AG04450 (cell line): ENCODE measurements around the gene LAMA4. TPM values are rescaled to one million over a fixed set of nuclear protein-coding genes. Genes with fewer than 3 reads are reported as not detected.
A peak's percentile ranks its signal among the peaks of the same experiment; 100 is the strongest.

ENCODE experiments used
- CTCF ChIA-PET: fragments of 300-600, 350-600 bp; formaldehyde crosslinking; extraction: SDS; loops from one replicate; lab custom pipeline; 2022; ENCODE audit warnings: antibody characterized with exemption, inconsistent platforms; lab: Charles Lee
- POLR2A ChIA-PET: fragments of 350-600 bp; formaldehyde crosslinking; extraction: SDS; loops from one replicate; lab custom pipeline; 2021; ENCODE audit warnings: antibody characterized with exemption, inconsistent platforms; lab: Yijun Ruan, JAX
- DNase-seq: peaks from one replicate; pipeline ENCODE4 v3.0.0-alpha.2; 2011; ENCODE audit warnings: low read depth, low spot score
- H3K27ac ChIP-seq: one replicate; pipeline ENCODE4 v1.5.1; 2012; ENCODE audit warnings: low read depth, low read length, control low read depth
- H3K27me3 ChIP-seq: one replicate; pipeline ENCODE4 v1.6.0; 2012; ENCODE audit warnings: low read length; ENCODE audit not compliant: control insufficient read depth, insufficient read depth
- H3K4me3 ChIP-seq: 2 replicates; pipeline ENCODE4 v1.5.1; 2011; ENCODE audit warnings: mild to moderate bottlenecking, low read depth, low read length, control low read depth
- H3K9me3 ChIP-seq: 2 replicates; pipeline ENCODE4 v1.5.1; 2012; ENCODE audit warnings: low read length; ENCODE audit not compliant: control insufficient read depth, insufficient read depth
- polyA plus RNA-seq: library from polyadenylated mRNA; depleted of rRNA; stranded (reverse); fragments of >200 nt; gene quantifications from 2 replicates; pipeline ENCODE4 v1.2.3, GENCODE V29; 2011
- TF ChIP-seq, protein P1 (sequence below): IDR thresholded peaks from 2 replicates; pipeline ENCODE4 v1.5.1; 2011; ENCODE audit warnings: low read depth, low read length, control low read depth, inconsistent platforms

The LAMA4 gene
- polyA plus RNA-seq, 1 experiment = 246 TPM

DNA sequence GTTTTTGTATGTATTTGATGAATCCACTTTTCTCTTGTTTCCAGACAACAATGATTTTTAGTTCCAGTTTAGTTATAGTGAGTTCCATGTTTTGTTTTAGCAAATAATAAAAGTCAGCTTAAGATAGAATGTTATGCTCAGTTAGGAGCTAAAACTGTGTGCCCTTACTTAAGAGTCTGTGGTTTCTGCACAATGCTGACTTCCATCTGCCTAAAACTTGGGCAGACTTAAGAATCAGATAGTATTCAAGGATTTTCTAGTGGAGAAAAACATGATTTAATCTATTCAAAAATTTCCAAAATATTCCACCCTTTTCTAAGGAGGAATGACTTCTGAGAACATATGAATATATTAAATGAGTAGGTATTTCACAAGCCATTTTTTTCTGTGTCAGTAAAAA is 32.8 kb downstream of the LAMA4 start:
- H3K4me3 ChIP-seq = no peak overlapping the region
- TF ChIP-seq, protein P1, sequence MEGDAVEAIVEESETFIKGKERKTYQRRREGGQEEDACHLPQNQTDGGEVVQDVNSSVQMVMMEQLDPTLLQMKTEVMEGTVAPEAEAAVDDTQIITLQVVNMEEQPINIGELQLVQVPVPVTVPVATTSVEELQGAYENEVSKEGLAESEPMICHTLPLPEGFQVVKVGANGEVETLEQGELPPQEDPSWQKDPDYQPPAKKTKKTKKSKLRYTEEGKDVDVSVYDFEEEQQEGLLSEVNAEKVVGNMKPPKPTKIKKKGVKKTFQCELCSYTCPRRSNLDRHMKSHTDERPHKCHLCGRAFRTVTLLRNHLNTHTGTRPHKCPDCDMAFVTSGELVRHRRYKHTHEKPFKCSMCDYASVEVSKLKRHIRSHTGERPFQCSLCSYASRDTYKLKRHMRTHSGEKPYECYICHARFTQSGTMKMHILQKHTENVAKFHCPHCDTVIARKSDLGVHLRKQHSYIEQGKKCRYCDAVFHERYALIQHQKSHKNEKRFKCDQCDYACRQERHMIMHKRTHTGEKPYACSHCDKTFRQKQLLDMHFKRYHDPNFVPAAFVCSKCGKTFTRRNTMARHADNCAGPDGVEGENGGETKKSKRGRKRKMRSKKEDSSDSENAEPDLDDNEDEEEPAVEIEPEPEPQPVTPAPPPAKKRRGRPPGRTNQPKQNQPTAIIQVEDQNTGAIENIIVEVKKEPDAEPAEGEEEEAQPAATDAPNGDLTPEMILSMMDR = no peak
- no peak for DNase-seq
- no peak overlapping the region for H3K27ac ChIP-seq
- CTCF ChIA-PET = interaction anchor here (0.6 to 1.0 kb wide), 2 partner anchors 13 to 96 kb away, joined by 3 read pairs; no protein-coding TSS in a partner anchor
- no peaks in the 10 kb centered on the region for H3K27me3 ChIP-seq
- no peaks in the 10 kb centered on the region for H3K9me3 ChIP-seq
- POLR2A ChIA-PET = interaction anchor here (1.0 to 2.8 kb wide), 9 partner anchors 11 to 78 kb away, joined by 3 to 20 read pairs (median 7); no protein-coding TSS in a partner anchor

DNA sequence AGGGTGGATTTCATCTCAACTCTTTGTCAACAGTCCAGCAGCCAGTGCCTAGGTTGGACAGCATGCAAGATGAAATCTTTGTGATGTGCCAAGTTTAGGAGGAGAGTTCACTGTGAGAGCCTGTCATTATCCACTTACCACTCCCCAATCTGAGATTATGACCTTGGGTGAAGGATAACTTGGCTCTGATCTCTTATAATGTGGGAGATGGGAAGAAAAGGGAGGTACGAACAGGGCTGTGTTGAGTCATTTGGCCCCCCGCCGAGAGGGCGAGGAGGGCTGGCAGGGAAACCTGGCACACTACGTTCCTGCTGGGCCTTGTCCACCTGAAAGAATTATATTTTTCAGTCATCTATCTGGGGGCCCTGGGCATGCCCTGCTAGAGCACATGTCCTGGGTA is 35.8 kb downstream of the LAMA4 start:
- ChIA-PET CTCF (interaction anchor here (0.5 kb wide), 1 partner anchor 63 kb away, joined by 3 read pairs; no protein-coding TSS in a partner anchor), POLR2A (no interaction called here)
- Histone ChIP-seq H3K9me3 (no peaks in the 10 kb centered on the region), H3K27ac (no peak overlapping the region), H3K27me3 (no peaks in the 10 kb centered on the region), H3K4me3 (no peak overlapping the region)
- DNase-seq = no peak
- TF ChIP-seq, protein P1 = no peak

DNA sequence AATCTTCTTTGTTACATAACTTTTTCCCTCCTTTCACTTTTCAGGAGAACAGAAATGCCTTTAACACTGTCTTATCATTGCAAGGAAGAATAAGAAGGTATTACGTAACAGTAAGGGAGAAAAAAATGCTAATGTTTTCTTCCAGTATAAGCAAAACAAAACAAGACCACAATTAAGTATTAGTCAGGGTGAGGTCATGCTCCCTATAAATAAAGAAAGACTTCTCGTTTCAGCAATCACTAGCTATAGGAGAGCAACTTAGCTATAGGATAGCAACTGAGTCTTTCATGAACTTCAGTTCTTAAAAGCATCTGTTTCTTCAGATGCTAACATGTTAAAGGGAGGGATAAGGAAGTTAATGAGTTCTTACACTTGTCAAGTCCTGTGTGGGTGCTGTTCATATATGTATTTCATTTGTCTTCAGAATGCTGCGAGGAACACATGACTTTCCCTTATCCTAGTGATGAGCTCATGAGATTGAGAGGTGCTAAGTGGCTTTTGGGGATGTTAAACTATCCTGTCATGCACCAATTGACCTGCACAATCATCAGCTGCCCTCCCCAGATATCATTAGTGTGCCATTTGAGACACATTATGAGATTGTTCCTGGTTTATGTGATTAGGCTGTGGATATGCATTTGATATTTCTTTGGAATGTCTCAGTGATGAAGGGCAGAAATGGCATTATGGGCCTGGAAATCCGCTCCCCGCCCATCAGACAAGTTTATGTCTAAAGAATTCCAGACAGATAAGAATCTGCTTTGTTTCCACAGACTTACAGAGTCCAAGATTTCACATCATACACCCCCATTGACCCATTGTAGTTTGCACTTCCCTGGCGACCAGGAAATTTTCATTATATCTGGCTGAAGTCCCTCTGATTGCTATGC is 37.5 kb downstream of the LAMA4 start:
- Histone ChIP-seq H3K4me3 (no peak overlapping the region), H3K27me3 (no peaks in the 10 kb centered on the region), H3K27ac (no peak overlapping the region), H3K9me3 (no peaks in the 10 kb centered on the region)
- peak; percentile 74 for DNase-seq
- POLR2A ChIA-PET = interaction anchor here (0.6 to 1.9 kb wide), 5 partner anchors 16 to 82 kb away, joined by 3 to 7 read pairs (median 3); no protein-coding TSS in a partner anchor
- CTCF ChIA-PET = interaction anchor here (1.2 kb wide), 1 partner anchor 37 kb away, joined by 4 read pairs; no protein-coding TSS in a partner anchor
- TF ChIP-seq, protein P1 = no peak

DNA sequence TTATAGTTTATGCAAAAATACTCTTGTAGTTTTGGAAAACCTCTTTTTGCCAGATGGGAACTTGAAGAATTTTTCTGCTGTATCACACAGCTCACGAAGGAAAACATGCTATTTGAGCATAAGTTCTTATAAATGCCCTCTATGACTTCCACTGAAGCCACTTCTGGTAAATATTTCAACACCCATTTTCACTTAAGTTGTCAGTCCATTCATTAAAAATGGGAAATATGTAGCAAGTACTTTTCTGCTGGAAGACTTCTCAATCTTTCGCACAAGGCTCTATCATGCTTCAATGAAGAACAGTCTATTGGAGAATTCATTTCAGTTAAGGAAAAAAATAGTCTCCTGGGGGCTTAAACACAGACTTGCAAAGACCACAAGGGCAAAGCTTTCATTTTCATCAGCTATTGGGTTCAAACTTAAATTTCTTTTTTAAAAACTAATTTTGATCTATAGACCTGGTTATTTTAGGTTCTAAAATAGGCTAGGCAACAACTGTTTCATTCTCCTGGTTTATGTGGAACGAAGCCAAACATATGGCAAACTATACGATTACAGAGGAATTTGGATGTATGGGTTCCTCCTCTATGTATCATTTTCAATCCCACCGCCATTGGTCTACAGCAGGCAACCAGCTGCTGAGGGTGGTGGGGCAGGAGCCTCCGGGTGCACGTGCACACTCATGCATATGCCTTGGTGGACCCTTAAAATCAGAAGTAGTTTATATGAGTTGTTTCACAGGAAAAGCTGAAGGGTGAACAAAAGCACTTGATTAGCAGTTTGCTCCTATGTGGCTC is 38.7 kb downstream of the LAMA4 start:
- CTCF ChIA-PET = no interaction called here
- POLR2A ChIA-PET = interaction anchor here (1.5 to 1.9 kb wide), 2 partner anchors 17 to 30 kb away, joined by 5 to 7 read pairs; no protein-coding TSS in a partner anchor

More for the DNA sequence above, 38.7 kb downstream of the LAMA4 start:
- Histone ChIP-seq H3K9me3 (no peaks in the 10 kb centered on the region), H3K27me3 (no peaks in the 10 kb centered on the region), H3K27ac (no peak overlapping the region), H3K4me3 (no peak overlapping the region)
- TF ChIP-seq, protein P1 = no peak
- DNase-seq = no peak
